GM19099 (cell line): ENCODE results near the gene ACTL7A.

ENCODE experiments used
- POLR2A ChIP-seq: IDR thresholded peaks from 3 replicates; pipeline ENCODE4 v1.6.1; 2011; ENCODE audit warnings: low read depth; ENCODE audit not compliant: insufficient read length; ENCODE audit errors: extremely low read depth

Gene ACTL7A

DNA sequence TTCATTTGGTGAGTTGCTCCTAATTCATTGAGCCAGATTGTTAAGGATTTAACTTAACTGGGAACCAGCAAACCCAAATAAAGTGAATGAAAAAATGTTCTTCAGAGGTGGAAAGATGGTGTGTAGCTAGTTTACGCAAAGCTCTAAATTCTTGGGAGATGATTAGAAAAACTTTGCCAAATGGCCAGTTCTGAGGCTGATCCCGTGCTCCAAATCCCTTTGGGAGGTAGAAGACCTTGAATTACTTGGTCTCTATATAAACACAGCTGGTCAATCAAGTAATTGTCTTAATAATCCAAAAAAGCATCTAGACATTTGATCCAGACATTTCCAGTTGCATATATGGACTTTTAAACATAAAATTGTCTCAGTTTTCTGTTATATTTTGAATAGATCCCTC, 17.7 kb upstream of the ACTL7A start:
- no peak for TF ChIP-seq POLR2A

DNA sequence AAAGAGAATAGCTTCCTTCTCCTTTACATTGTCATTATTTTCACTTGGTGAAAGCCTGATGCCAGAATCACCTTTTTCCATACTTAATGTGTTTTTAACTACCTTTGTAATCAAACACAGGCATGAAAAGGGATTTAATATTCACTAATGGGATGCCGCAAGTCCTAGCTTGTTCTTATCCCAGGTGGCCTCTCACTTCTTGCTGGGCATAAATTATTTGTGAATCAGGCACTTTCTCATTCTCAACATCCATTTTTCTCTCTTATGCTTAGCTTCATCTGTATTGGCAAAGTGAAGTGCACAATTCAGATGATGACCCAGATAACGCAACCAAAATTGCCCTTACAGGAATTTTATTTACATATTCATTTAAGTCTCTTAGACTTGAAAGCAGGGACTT, 17.2 kb upstream of the ACTL7A start:
- TF ChIP-seq POLR2A = no peak

DNA sequence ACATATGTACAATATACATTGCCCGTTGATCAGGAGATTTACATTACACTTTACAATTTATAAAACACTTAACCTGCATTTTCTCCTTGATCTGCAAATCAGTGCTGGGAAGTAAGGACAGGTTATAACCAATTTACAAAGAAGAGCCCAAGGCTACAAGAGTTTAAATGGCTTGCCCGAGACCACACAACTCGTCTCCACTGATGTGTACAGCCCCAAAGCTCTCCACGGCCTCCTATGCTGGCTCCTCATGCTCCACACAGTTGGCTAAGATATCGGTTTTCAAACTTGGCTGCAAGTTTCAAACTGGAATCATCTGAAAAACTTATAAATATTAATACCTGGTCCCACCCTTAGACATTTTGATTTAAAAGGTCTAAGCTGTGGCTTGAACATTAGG, 16.6 kb upstream of the ACTL7A start:
- no peak for TF ChIP-seq POLR2A

DNA sequence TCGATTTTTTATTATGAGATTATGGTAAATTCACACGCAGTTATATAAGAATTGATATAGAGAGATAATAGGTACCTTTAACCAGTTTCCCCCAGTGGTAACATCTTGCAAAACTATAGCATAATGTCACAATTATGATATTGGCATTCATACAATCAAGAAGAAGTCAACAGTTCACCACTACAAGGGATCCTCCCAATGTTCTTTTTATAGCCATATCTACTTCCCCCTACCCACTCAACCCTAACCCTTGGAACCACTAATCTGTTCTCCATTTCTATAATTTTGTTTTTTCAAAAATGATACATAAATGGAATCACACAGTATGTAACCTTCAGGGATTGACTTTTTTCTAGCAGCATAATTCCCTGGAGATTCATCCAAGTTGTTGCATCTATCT, 16.1 kb upstream of the ACTL7A start:
- TF ChIP-seq POLR2A = no peak

DNA sequence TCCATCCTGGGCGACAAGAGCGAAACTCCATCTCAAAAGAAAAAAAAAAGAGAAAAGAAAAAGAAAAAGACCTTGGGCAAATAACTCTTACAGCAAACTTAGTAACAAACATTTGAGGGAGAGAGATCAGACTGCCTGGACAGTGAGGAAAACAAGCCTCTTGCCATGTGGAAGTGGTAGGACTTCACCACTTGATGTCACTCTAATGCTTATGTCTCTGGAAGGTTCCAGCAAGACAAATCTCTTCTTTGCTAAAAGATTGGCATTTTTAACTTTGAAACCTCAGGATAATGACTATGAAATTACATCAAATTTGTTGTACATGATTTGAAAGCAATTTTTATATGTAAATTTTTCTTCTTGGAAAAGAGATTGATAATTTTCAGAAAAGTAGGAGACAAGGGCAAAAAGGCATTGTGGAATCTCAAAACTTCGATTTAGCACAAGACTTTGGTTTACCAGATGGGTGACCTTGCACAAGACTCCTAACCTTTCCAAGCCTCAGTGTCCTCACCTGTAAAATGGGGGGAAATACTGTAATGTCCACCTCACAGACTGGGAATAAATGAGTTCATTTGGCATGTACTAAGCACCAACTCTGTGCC, 11.7 kb upstream of the ACTL7A start:
- no peak for TF ChIP-seq POLR2A

DNA sequence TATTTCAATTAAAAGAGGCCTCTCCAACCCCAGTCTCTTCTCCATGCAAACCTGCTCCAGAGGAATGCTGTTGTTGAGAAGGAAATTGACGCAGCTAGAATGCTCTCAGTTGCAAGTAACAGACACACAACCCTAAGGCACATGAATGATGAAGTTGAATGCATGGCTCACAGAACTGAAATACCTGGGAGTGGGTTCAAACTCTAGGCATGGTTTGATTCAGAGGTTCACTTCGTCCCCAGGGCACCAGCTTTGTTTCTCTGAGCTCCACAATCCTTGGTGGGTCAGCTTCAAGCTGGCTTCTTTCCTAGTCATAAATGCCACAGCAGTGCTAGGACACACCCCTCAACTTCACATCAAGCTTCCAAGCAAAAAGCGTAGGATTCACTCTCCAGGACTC, 10.9 kb upstream of the ACTL7A start:
- no peak for TF ChIP-seq POLR2A

DNA sequence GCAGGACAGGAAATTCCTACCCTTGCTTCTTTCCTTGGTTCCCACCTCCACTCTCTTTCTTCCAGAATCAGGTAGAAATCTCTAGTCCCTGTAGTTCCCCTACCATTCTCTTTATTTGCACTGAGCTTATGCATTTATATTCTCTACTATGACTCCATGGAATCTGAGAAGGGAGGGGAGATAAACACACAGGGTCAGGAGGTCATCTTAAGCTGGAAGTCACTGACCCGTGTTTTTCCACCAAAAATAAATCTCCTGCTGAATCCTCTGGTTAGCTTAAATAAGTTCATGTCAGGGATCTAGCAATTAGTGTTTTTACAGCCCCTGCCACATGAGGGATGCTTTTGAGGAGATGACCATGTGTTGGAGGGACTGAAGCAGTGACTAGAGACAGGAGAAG, 10.0 kb upstream of the ACTL7A start:
- TF ChIP-seq POLR2A = no peak

DNA sequence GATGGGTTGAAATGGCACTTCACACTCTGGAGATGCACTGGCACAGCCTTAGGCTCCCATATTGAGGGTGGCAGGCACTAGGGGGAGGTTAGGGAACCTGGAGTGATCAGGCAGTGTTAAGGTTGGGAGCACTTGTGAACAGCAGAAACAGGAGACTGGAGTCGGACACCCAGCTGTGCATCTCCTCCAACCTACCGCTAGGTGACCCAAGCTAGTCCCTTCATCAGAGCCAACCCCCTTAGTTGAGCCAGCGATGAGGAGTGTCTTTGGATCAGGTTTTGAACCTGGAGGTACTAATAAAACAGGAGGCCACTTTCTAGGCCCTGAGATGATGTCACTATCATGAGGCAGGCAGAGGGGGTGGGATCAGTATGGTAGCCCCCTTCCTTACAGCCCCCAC, 8.0 kb upstream of the ACTL7A start:
- TF ChIP-seq POLR2A = no peak

DNA sequence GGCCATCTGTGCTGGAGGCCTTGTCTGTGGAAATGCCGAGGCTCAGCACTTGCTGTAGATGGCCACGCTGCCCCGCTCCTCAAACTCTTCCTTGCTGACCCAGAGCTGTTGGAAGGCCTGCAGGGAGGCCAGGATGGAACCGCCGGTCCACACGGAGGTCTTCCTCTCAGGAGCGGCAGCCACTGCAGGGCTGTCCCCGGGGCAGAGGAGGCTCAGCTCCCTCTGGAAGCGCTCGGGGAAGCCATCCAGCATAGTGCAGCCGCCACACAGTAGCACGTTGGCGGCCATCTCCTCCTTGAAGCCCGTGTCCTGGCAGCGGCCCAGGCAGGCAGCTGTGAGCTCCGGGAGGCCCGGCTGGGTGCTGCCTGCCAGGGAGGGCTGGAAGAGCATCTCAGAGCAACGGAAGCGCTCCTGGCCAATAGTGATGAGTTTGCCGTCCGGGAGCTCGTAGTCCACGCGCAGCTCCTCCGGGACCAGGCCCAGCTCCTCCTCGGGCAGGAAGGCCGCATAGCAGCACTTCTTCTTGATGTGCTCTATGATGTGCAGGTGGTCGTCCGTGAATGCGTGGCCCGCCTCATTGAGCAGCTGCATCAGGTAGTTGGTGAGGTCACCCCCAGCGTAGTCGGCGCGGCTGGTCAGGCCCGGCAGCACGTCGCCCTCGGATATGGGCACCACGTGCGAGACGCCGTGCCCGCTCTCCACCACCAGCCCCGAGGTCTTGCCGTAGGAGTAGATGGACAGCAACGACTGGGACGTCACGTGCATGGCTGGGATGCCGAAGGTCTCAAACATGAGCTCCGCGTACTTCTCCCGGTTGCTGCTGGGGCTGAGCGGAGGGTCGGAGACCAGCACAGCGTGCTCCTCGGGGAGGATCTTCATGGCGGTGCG, 7.2 kb upstream of the ACTL7A start:
- no peak for TF ChIP-seq POLR2A

DNA sequence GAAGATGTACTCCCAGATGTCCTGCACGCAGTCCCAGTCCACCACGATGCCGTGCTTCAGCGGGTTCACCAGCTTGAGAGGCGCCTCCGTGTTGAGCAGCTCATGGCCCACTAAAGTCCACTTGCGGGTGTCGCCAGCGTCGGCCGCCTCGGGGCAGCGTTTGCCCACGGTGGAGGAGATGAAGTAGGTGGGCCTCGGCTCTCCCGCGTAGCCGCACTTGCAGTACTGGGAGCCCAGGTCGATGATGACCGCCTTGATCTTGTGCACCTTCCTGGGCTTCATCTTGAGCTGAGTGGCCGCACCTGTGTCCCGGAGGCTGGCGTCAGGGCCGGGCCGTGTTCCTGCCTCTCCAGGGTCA, 6.6 kb upstream of the ACTL7A start:
- TF ChIP-seq POLR2A = no peak

DNA sequence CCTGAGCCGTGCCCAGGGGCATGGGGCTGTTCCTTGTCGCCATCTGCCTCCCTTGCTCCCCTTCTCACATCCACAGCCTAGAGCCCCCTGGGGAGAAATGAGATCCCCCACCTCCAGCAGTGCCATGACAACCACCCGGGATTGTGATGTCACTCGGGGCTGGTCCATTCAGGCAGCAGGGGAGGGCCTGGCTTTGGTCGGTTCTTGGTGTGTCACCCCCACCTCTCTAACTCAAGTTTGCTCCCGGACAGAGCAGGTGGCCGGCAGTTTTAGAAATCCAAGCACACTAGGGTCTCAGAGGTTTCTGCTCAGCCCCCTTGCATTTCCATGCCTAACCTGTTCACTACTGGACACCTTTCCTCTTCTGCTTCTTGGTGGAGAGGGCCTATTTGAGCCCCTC, 6.2 kb upstream of the ACTL7A start, which contains the start of gene ACTL7B:
Gene ACTL7B, minus strand, starts transcription at position 99 of the 400 bp plus-strand sequence. Its CDS starts 56 bp downstream, at position 43.
- no peak for TF ChIP-seq POLR2A

DNA sequence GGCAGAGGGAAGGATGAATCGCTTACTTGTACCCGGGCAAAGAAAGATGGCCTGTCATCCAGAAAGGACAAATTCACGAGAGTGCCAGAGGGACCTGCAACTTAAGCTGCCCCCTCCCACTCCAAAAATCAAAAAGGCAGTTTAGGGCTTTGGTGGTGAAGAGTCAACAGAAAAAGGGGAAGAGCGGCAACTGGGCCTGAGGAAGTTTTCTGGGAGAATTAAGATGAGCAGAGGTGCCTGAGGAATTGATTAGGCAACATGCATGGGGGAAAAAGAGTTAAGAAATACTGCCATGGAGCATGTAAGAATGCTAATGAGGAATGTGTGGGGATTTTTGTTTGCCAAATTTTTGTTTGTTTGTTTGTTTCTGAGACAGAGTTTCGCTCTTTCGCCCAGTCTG, 4.5 kb upstream of the ACTL7A start:
- TF ChIP-seq POLR2A = no peak

DNA sequence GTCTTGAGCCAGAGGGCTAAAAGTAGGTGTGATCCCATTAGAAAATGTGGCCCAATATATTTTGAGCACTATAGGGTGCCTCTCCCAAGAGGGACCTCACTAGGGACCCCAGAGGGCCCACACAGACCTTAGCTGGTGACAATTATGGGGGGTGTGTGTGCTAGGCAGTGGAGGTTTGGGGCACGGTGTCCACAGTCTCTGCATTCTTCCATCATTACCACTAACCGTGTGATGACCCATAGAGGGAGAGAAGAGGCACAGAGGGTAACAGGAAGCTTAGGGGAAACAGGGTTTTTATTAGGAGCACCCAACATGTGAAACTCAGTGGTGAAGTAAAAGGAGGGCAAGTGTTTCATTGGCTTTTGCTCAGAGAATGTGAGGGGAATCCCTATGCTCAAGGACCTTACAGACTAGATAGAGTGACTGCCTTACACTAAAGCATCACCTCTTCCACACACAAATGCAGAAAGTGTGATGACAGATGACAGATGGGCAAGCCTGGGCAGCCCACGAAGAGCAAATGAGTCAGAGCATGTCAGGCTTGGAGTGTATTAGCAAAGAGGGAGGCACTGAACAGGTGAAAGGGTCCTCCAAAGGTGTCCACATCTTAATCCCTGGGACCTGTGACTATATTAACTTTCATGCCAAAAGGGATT, 2.5 kb upstream of the ACTL7A start:
- TF ChIP-seq POLR2A = no peak

DNA sequence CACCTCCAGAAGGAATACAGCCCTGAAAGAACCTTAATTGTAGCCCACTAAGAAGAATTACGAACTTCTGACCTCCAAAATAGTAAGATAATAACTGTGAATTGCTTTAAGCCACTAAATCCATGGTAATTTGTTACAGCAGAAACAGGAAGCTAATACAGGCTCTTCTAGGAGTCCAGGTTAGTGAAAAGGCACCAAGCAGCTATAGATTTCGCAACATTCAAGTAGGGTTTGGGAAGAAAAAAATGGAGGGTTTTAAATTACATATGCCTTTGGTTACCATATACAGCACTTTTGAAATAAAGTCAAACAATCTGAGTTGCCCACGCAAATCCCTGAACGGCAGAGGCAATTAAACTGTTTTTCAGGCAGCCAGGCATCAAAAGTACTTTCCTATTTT, 1.7 kb upstream of the ACTL7A start:
- no peak for TF ChIP-seq POLR2A

DNA sequence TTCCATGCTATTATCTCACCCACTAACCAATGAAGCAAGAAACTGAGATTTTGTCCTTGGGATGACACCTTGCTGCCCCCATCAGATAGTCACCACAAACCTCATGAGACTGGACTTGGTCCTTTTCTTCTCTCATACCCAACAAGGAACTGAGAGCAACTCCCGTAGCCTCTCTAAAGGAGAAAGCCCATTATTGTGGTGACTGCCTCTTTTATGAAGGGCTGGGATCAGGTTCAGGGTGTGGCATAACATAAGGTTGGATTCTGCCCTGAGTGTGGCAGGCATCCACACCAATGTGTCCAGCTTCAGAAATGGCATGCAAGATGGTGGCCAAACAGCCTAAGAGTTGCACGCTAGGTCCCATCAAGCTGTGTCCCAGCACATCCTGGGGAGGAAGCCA, 1.3 kb upstream of the ACTL7A start:
- TF ChIP-seq POLR2A = no peak

DNA sequence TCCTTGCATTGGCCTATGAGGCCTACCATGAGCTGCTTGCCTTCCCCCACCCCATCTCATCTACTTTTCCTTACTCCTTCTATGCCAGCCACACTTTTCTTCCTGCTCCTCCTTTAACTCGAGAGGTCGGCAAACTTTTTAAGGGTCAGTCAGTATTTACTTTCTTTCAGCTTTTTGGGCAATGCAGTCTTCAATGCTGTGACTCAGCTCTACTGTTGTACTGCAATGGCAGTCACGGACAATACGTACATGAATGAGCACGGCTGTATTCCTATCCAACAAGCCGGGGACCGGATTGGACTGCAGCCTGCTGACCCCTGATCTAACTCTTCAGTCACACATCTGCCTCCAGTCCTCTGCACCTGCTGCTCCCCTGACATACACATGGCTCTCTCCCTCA, 602 bp upstream of the ACTL7A start:
- no peak for TF ChIP-seq POLR2A

DNA sequence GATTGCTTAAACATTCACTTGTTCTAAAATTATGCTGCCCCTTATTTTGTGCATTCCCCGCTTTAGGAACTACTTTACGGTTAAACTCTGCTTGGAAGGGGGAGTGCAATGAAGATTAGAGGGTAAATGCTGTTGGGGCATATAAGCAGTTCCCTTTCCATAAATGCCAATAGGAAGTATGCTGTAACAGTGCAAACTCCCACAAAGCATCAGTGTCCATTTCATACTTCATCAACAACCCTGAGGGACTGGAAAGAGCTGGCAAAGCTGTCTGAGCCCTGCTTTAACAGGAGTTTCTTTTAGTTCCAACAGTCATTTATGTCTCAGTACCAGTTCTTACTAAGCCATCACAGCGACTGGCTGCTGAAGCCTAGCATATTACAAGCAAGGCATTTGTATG, 1.8 kb downstream of the ACTL7A start:
- no peak for TF ChIP-seq POLR2A

DNA sequence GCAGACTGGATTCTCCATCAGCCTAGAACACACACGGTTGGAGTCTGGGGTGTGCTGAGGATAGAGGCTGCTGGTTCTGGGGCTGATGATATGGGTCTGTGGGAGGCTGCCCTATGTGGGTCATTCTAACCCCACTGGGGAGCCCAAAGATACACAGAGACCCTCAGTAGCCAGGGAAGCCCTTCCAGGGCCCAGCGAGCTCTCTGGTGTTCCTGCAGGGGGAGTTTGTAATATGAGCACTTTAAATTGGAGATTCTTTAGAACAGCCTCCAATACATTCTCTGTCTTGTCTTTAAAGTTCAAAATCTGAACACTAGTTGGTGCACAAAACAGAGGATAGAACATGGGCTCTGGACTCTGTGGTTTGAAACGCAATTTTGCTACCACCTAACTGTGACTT, 2.4 kb downstream of the ACTL7A start:
- TF ChIP-seq POLR2A = no peak
